GOT3 (cell line): ENCODE measurements around the gene GRIK2.

ENCODE experiments used
- DNase-seq: peaks from one replicate; lab custom pipeline; 2025; ENCODE audit warnings: mixed read lengths; lab: John Stamatoyannopoulos, UW

Gene GRIK2

GRCh38 chr6:101400326-101401135 lies 7.0 kb downstream of the GRIK2 start:
- DNase-seq, result no peak

GRCh38 chr6:101401171-101401570 lies 7.7 kb downstream of the GRIK2 start:
- DNase-seq, result no peak

- DNase-seq, result no peak
These were observed 8.5 kb downstream of the GRIK2 start for GRCh38 chr6:101401792-101402621.

GRCh38 chr6:101402622-101403031 lies 9.1 kb downstream of the GRIK2 start:
- no peak for DNase-seq

GRCh38 chr6:101403216-101403945 lies 9.9 kb downstream of the GRIK2 start:
- DNase-seq, result no peak

GRCh38 chr6:101404775-101405174 lies 11.3 kb downstream of the GRIK2 start:
- DNase-seq, result no peak

- no peak for DNase-seq
These were observed 20.3 kb downstream of the GRIK2 start for GRCh38 chr6:101413773-101414172.

GRCh38 chr6:101417900-101418299 lies 24.4 kb downstream of the GRIK2 start:
- DNase-seq, result no peak

- no peak for DNase-seq
These were observed 28.7 kb downstream of the GRIK2 start for GRCh38 chr6:101422251-101422650.

GRCh38 chr6:101422811-101423210 lies 29.3 kb downstream of the GRIK2 start:
- no peak for DNase-seq

- no peak for DNase-seq
These were observed 35.8 kb downstream of the GRIK2 start for GRCh38 chr6:101429270-101429669.

GRCh38 chr6:101429845-101430244 lies 36.3 kb downstream of the GRIK2 start:
- no peak for DNase-seq

GRCh38 chr6:101433141-101433540 lies 39.6 kb downstream of the GRIK2 start:
- no peak for DNase-seq

GRCh38 chr6:101434601-101435000 lies 41.1 kb downstream of the GRIK2 start:
- DNase-seq, result no peak

GRCh38 chr6:101435038-101435437 lies 41.5 kb downstream of the GRIK2 start:
- DNase-seq, result no peak

- no peak for DNase-seq
These were observed 46.3 kb downstream of the GRIK2 start for GRCh38 chr6:101439790-101440189.

GRCh38 chr6:101443315-101443714 lies 49.8 kb downstream of the GRIK2 start:
- DNase-seq, result no peak

- DNase-seq, result no peak
These were observed 51.2 kb downstream of the GRIK2 start for GRCh38 chr6:101444717-101445116.

GRCh38 chr6:101445527-101445926 lies 52.0 kb downstream of the GRIK2 start:
- DNase-seq, result no peak

- no peak for DNase-seq
These were observed 57.4 kb downstream of the GRIK2 start for GRCh38 chr6:101450901-101451300.

GRCh38 chr6:101451981-101452380 lies 58.5 kb downstream of the GRIK2 start:
- no peak for DNase-seq

GRCh38 chr6:101453221-101453620 lies 59.7 kb downstream of the GRIK2 start:
- DNase-seq, result no peak
